ENCODE measurements around the gene FXYD6.
"Not testable (repeated sequence)": the region's sequence is repeated elsewhere in the genome, so short reads cannot be mapped to it uniquely, and the experiment has no call there.

- TF ChIP-seq CTCF, POLR2A, POLR2AphosphoS5 (IDR thresholded peaks at IDR 0.05): not testable (repeated sequence)
These were observed 10.9 kb downstream of the FXYD6 start for GRCh38 chr11:117865546-117865945.

Measured in breast epithelium (tissue), 3 donors.